Putamen (tissue), 1 donor: ENCODE data around the gene NNT.
"Not testable (repeated sequence)": the region's sequence is repeated elsewhere in the genome, so short reads cannot be mapped to it uniquely, and the experiment has no call there.

ENCODE experiments used
- DNase-seq: peaks from one replicate; pipeline ENCODE4 v3.0.0-alpha.2; 2016; ENCODE audit warnings: low spot score

Gene NNT

GRCh38 chr5:43583724-43584123 lies 19.3 kb upstream of the NNT start:
- no peak for DNase-seq

- no peak for DNase-seq
These were observed 18.7 kb upstream of the NNT start for GRCh38 chr5:43584166-43584699.

- DNase-seq, result no peak
These were observed 14.1 kb upstream of the NNT start for GRCh38 chr5:43588842-43589241.

GRCh38 chr5:43589310-43589709 lies 13.7 kb upstream of the NNT start:
- no peak for DNase-seq

- DNase-seq, result no peak
These were observed 12.3 kb upstream of the NNT start for GRCh38 chr5:43590700-43591099.

GRCh38 chr5:43592363-43592762 lies 10.6 kb upstream of the NNT start:
- no peak for DNase-seq

GRCh38 chr5:43598927-43599326 lies 4.1 kb upstream of the NNT start:
- not testable (repeated sequence) for DNase-seq

GRCh38 chr5:43601454-43602260 lies 1.3 kb upstream of the NNT start:
- DNase-seq, result no peak

- peak; percentile 53 for DNase-seq
These were observed 601 bp downstream of the NNT start for GRCh38 chr5:43603344-43604217.

- DNase-seq, result no peak
These were observed 1.7 kb downstream of the NNT start for GRCh38 chr5:43604699-43605098.

GRCh38 chr5:43606351-43606750 lies 3.4 kb downstream of the NNT start:
- DNase-seq, result no peak

GRCh38 chr5:43608406-43608805 lies 5.4 kb downstream of the NNT start:
- no peak for DNase-seq

GRCh38 chr5:43609752-43610151 lies 6.8 kb downstream of the NNT start:
- no peak for DNase-seq

- no peak for DNase-seq
These were observed 10.4 kb downstream of the NNT start for GRCh38 chr5:43613370-43613769.

GRCh38 chr5:43615445-43616184 lies 12.6 kb downstream of the NNT start:
- no peak for DNase-seq

- DNase-seq, result no peak
These were observed 13.6 kb downstream of the NNT start for GRCh38 chr5:43616535-43616934.

- DNase-seq, result no peak
These were observed 16.4 kb downstream of the NNT start for GRCh38 chr5:43619380-43619779.

- DNase-seq, result no peak
These were observed 16.9 kb downstream of the NNT start for GRCh38 chr5:43619911-43620310.

GRCh38 chr5:43620944-43621505 lies 18.0 kb downstream of the NNT start:
- DNase-seq, result no peak

- no peak for DNase-seq
These were observed 19.1 kb downstream of the NNT start for GRCh38 chr5:43622074-43622473.

- DNase-seq, result no peak
These were observed 20.2 kb downstream of the NNT start for GRCh38 chr5:43623048-43623680.
